ENCODE results near the gene THAP8. TPM values are rescaled to one million over a fixed set of nuclear protein-coding genes. Genes with fewer than 3 reads are reported as not detected.

THAP8 gene
- polyA plus RNA-seq, 1 donor (not counting 4 experiments of a cell fraction or from before 2014, with no cell fraction given) = 1.8 TPM

- H3K4me2 ChIP-seq (ENCODE audit: control insufficient read depth, extremely low read depth, insufficient read depth, low read depth, low read length) = no peak overlapping the region
- H4K20me1 ChIP-seq (ENCODE audit: control insufficient read depth, extremely low read depth, insufficient read depth, low read length) = no peaks in the 10 kb centered on the region
- no peak overlapping the region for H3K27ac ChIP-seq (ENCODE audit: control insufficient read depth, insufficient read depth, low read length)
- H3K4me1 ChIP-seq (ENCODE audit: control insufficient read depth, extremely low read depth, insufficient read depth, low read length) = peaks cover 24% of the 10 kb centered on the region
- no peak overlapping the region for H3K4me3 ChIP-seq (ENCODE audit: control insufficient read depth in 2 of 3, extremely low read depth in 1 of 3, insufficient read depth in 2 of 3, low read depth in 1 of 3, low read length in 3 of 3)
- H3K79me2 ChIP-seq (ENCODE audit: control insufficient read depth, insufficient read depth, low read length) = peaks cover 18% of the 10 kb centered on the region
- FAIRE-seq = no peak
- DNase-seq (ENCODE audit: low read depth, low spot score) = no peak
- no peak overlapping the region for H3K9ac ChIP-seq (ENCODE audit: control insufficient read depth, extremely low read depth, insufficient read depth, low read length)
- dilution Hi-C loops (cut with MboI; ENCODE audit: extremely low pct_ligation_motif_present, low sequenced_read_pairs) = no loop called here
- no peak for TF ChIP-seq EZH2 (IDR thresholded peaks at IDR 0.05; ENCODE audit: low read length)
- TF ChIP-seq CTCF (optimal IDR thresholded peaks at IDR 0.05 in 1 of 3, IDR thresholded peaks at IDR 0.05 in 1 of 3, conservative IDR thresholded peaks at IDR 0.05 in 1 of 3; ENCODE audit: extremely low read depth in 1 of 3, insufficient read depth in 2 of 3, low read length in 3 of 3) = no peak
- H3K9me3 ChIP-seq (ENCODE audit: control insufficient read depth, low read depth, low read length) = no peaks in the 10 kb centered on the region
- H3K27me3 ChIP-seq (ENCODE audit: control insufficient read depth, extremely low read depth, insufficient read depth, low read length) = no peaks in the 10 kb centered on the region
- H3K36me3 ChIP-seq (ENCODE audit: control insufficient read depth in 2 of 2, extremely low read depth in 1 of 2, insufficient read depth in 2 of 2, low read length in 2 of 2) = peaks cover 0 to 1% of the 10 kb centered on the region in 2 experiments
- H2AFZ ChIP-seq (ENCODE audit: control insufficient read depth, low read length) = no peak overlapping the region
- H3K9me1 ChIP-seq (ENCODE audit: control insufficient read depth, extremely low read depth, insufficient read depth, low read length) = no peaks in the 10 kb centered on the region
Measured at GRCh38 chr19:35991731-35992450, 62.2 kb downstream of the THAP8 start.

GRCh38 chr19:35990771-35991730 is 63.0 kb downstream of the THAP8 start:
- TF ChIP-seq EZH2 (IDR thresholded peaks at IDR 0.05; ENCODE audit: low read length) (no peak), CTCF (optimal IDR thresholded peaks at IDR 0.05 in 1 of 3, IDR thresholded peaks at IDR 0.05 in 1 of 3, conservative IDR thresholded peaks at IDR 0.05 in 1 of 3; ENCODE audit: extremely low read depth in 1 of 3, insufficient read depth in 2 of 3, low read length in 3 of 3) (no peak)
- Histone ChIP-seq H3K4me2 (ENCODE audit: control insufficient read depth, extremely low read depth, insufficient read depth, low read depth, low read length) (no peak overlapping the region), H4K20me1 (ENCODE audit: control insufficient read depth, extremely low read depth, insufficient read depth, low read length) (no peaks in the 10 kb centered on the region), H3K9me1 (ENCODE audit: control insufficient read depth, extremely low read depth, insufficient read depth, low read length) (no peaks in the 10 kb centered on the region), H3K4me1 (ENCODE audit: control insufficient read depth, extremely low read depth, insufficient read depth, low read length) (peaks cover 18% of the 10 kb centered on the region), H3K9ac (ENCODE audit: control insufficient read depth, extremely low read depth, insufficient read depth, low read length) (no peak overlapping the region), H3K27me3 (ENCODE audit: control insufficient read depth, extremely low read depth, insufficient read depth, low read length) (peaks cover 6% of the 10 kb centered on the region), H3K36me3 (ENCODE audit: control insufficient read depth in 2 of 2, extremely low read depth in 1 of 2, insufficient read depth in 2 of 2, low read length in 2 of 2) (no peaks in the 10 kb centered on the region), H3K79me2 (ENCODE audit: control insufficient read depth, insufficient read depth, low read length) (peaks cover 11% of the 10 kb centered on the region), H3K9me3 (ENCODE audit: control insufficient read depth, low read depth, low read length) (no peaks in the 10 kb centered on the region), H3K27ac (ENCODE audit: control insufficient read depth, insufficient read depth, low read length) (no peak overlapping the region), H2AFZ (ENCODE audit: control insufficient read depth, low read length) (no peak overlapping the region), H3K4me3 (ENCODE audit: control insufficient read depth in 2 of 3, extremely low read depth in 1 of 3, insufficient read depth in 2 of 3, low read depth in 1 of 3, low read length in 3 of 3) (no peak overlapping the region)
- dilution Hi-C loops (cut with MboI; ENCODE audit: extremely low pct_ligation_motif_present, low sequenced_read_pairs) = no loop called here
- no peak for FAIRE-seq
- DNase-seq (ENCODE audit: low read depth, low spot score) = no peak

All from keratinocyte (primary cell).